SK-N-SH treated with all-trans-retinoic acid at 6 μM for 48 hours (cell line): ENCODE data around the gene METTL8.

Experiments used
- ATAC-seq: fragments of 200-7000 bp; cut with Tn5 transposase; 3 replicates; pipeline ENCODE4 v1.9.1; 2020; ENCODE audit warnings: mild to moderate bottlenecking, moderate library complexity
- ARNTL ChIP-seq: fragments of 450-650 bp; formaldehyde crosslinking; IDR thresholded peaks from 2 replicates; pipeline ENCODE4 v1.5.0; 2020; ENCODE audit warnings: low read depth, mild to moderate bottlenecking, moderate library complexity, borderline replicate concordance
- BACH2 ChIP-seq: fragments of 250-450 bp; sonication (Bioruptor Pico); IDR thresholded peaks from 2 replicates; pipeline ENCODE4 v1.9.0; 2021; ENCODE audit warnings: mild to moderate bottlenecking, borderline replicate concordance
- CREB5 ChIP-seq: fragments of 250-450 bp; sonication (Bioruptor Pico); IDR thresholded peaks from 2 replicates; pipeline ENCODE4 v1.5.1; 2020; ENCODE audit warnings: low read depth, mild to moderate bottlenecking, moderate library complexity
- CSRNP3 ChIP-seq: fragments of 250-450 bp; sonication (Bioruptor Pico); IDR thresholded peaks from 2 replicates; pipeline ENCODE4 v1.5.1; 2021; ENCODE audit warnings: mild to moderate bottlenecking, moderate library complexity
- GLIS3 ChIP-seq: fragments of 250-450 bp; sonication (Bioruptor Pico); IDR thresholded peaks from 2 replicates; pipeline ENCODE4 v1.5.0; 2020; ENCODE audit warnings: mild to moderate bottlenecking, moderate library complexity
- ISL1 ChIP-seq: fragments of 250-450 bp; sonication (Bioruptor Pico); IDR thresholded peaks from 2 replicates; pipeline ENCODE4 v2.1.2; 2022; ENCODE audit warnings: mild to moderate bottlenecking, moderate library complexity
- PATZ1 ChIP-seq: fragments of 250-450 bp; sonication (Bioruptor Pico); IDR thresholded peaks from 2 replicates; pipeline ENCODE4 v1.8.0; 2020; ENCODE audit warnings: mild to moderate bottlenecking, moderate library complexity, borderline replicate concordance
- PPARA ChIP-seq: fragments of 250-450 bp; sonication (Bioruptor Pico); IDR thresholded peaks from 2 replicates; pipeline ENCODE4 v1.5.0; 2020; ENCODE audit warnings: mild to moderate bottlenecking, borderline replicate concordance
- TCF4 ChIP-seq: fragments of 250-450 bp; sonication (Bioruptor Pico); IDR thresholded peaks from 2 replicates; pipeline ENCODE4 v1.8.0; 2021; ENCODE audit warnings: mild to moderate bottlenecking, moderate library complexity, borderline replicate concordance
- TOX ChIP-seq: fragments of 250-450 bp; sonication (Bioruptor Pico); IDR thresholded peaks from 2 replicates; pipeline ENCODE4 v1.8.0; 2021; ENCODE audit warnings: mild to moderate bottlenecking, moderate library complexity, borderline replicate concordance
- TSHZ2 ChIP-seq: fragments of 250-450 bp; sonication (Bioruptor Pico); IDR thresholded peaks from 2 replicates; pipeline ENCODE4 v1.5.0; 2020; ENCODE audit warnings: mild to moderate bottlenecking, moderate library complexity
- ZC3H10 ChIP-seq: fragments of 250-450 bp; sonication (Bioruptor Pico); IDR thresholded peaks from 2 replicates; pipeline ENCODE4 v1.5.1; 2021; ENCODE audit warnings: mild to moderate bottlenecking, moderate library complexity
- ZFP30 ChIP-seq: fragments of 450-650 bp; formaldehyde crosslinking; IDR thresholded peaks from 2 replicates; pipeline ENCODE4 v1.5.0; 2022; ENCODE audit warnings: mild to moderate bottlenecking, moderate library complexity
- ZNF565 ChIP-seq: fragments of 450-650 bp; formaldehyde crosslinking; conservative IDR thresholded peaks from 2 replicates; pipeline ENCODE4 v1.5.0; 2020; ENCODE audit warnings: low read depth, mild to moderate bottlenecking, moderate library complexity
- ZNF70 ChIP-seq: fragments of 450-650 bp; formaldehyde crosslinking; IDR thresholded peaks from 2 replicates; pipeline ENCODE4 v1.5.0; 2020; ENCODE audit warnings: mild to moderate bottlenecking, moderate library complexity

The METTL8 gene

GRCh38 chr2:171318463-171318934 is 115.3 kb downstream of the METTL8 start:
- TF ChIP-seq TSHZ2 (CRISPR knock-in tag) (no peak), PPARA (no peak), PATZ1 (CRISPR knock-in tag) (no peak), ISL1 (no peak), ZC3H10 (no peak), CREB5 (CRISPR knock-in tag) (no peak), ARNTL (CRISPR knock-in tag) (no peak), ZNF70 (CRISPR knock-in tag) (no peak), GLIS3 (no peak), ZNF565 (CRISPR knock-in tag) (no peak), ZFP30 (CRISPR knock-in tag) (no peak)
- no peak for ATAC-seq

GRCh38 chr2:171317492-171318125 is 116.2 kb downstream of the METTL8 start:
- no peak for ATAC-seq
- TF ChIP-seq CREB5 (CRISPR knock-in tag): no peak
- TF ChIP-seq TOX (CRISPR knock-in tag): no peak
- no peak for TF ChIP-seq CSRNP3 (CRISPR knock-in tag)
- no peak for TF ChIP-seq TCF4
- no peak for TF ChIP-seq ZC3H10
- TF ChIP-seq TSHZ2 (CRISPR knock-in tag): no peak
- no peak for TF ChIP-seq BACH2 (CRISPR knock-in tag)
- TF ChIP-seq PATZ1 (CRISPR knock-in tag): no peak
